ENCODE measurements around the gene GRB2. TPM values are rescaled to one million over a fixed set of nuclear protein-coding genes. Genes with fewer than 3 reads are reported as not detected.

The GRB2 gene
- total and polyA plus RNA-seq, 10 of the 15 experiments (the other 5 are each of a cell fraction or from before 2014, with no cell fraction given) = 113 to 268 (median 158) TPM

DNA sequence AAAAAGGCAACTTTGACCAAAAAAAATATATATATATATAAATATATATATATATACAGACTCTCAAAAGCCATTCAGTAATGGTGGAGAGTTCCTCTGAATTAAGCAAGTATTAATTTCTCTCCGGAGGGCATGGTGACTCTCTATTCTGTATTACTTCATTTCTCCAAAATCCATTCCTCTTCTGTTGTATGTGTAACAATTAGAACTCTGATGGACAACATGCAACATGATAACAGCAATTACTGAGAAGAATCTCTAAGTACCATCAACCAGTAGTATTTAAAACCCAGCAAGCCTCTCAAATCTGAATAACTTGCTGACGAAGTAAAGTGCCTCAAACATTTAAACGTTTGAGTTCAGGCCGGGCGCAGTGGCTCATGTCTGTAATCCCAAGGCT lies 2.3 kb downstream of the GRB2 start (continued):
- no peak for TF ChIP-seq ZZZ3 (IDR thresholded peaks at IDR 0.05; ENCODE audit: control insufficient read depth, insufficient read length, low read depth)
- no peak for TF ChIP-seq KLF5 (IDR thresholded peaks at IDR 0.05; ENCODE audit: partially characterized antibody)
- TF ChIP-seq SMARCA5 (IDR thresholded peaks at IDR 0.05) = no peak
- TF ChIP-seq, protein P1, sequence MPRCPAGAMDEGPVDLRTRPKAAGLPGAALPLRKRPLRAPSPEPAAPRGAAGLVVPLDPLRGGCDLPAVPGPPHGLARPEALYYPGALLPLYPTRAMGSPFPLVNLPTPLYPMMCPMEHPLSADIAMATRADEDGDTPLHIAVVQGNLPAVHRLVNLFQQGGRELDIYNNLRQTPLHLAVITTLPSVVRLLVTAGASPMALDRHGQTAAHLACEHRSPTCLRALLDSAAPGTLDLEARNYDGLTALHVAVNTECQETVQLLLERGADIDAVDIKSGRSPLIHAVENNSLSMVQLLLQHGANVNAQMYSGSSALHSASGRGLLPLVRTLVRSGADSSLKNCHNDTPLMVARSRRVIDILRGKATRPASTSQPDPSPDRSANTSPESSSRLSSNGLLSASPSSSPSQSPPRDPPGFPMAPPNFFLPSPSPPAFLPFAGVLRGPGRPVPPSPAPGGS (IDR thresholded peaks at IDR 0.05; ENCODE audit: borderline replicate concordance, insufficient read depth, low read depth, low read length, poor library complexity, severe bottlenecking) = no peak
- no peak for TF ChIP-seq NBN (IDR thresholded peaks at IDR 0.05)
- TF ChIP-seq MTA3 (IDR thresholded peaks at IDR 0.05; ENCODE audit: borderline replicate concordance, low read length) = no peak
- no peak for TF ChIP-seq DPF2 (IDR thresholded peaks at IDR 0.05)
- TF ChIP-seq, protein P2, sequence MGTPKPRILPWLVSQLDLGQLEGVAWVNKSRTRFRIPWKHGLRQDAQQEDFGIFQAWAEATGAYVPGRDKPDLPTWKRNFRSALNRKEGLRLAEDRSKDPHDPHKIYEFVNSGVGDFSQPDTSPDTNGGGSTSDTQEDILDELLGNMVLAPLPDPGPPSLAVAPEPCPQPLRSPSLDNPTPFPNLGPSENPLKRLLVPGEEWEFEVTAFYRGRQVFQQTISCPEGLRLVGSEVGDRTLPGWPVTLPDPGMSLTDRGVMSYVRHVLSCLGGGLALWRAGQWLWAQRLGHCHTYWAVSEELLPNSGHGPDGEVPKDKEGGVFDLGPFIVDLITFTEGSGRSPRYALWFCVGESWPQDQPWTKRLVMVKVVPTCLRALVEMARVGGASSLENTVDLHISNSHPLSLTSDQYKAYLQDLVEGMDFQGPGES (IDR thresholded peaks at IDR 0.05) = no peak

DNA sequence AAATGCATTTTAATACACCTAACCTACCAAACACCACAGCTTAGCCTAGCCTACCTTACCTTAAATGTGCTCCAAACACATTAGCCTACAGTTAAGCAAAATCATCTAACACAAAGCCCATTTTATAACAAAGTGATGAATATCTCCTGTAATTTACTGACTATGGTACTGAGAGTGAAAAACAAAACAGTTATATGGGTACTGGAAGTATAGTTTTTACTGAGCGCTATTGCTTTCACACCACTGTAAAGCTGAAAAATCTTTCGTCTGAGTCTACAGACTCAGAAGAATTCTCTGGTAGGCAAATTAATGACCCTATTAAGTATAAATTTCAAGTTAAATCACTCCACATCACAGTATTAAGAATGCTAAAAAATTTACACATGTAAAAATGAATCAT lies 3.5 kb downstream of the GRB2 start:
- H3K79me2 ChIP-seq (ENCODE audit: control insufficient read depth, insufficient read depth, low read length) = peaks cover 86% of the 10 kb centered on the region
- H4K20me1 ChIP-seq (ENCODE audit: control insufficient read depth, insufficient read depth) = peaks cover 5% of the 10 kb centered on the region
- peaks cover 20% of the 10 kb centered on the region; the same call in 1 of the 2 replicates for H3K4me1 ChIP-seq (ENCODE audit: control insufficient read depth, insufficient read depth, low read length)
- ChIA-PET POLR2A (interaction anchor here (0.8 to 3.0 kb wide), 19 partner anchors 8 to 129 kb away, joined by 3 to 18 read pairs (median 5); partner anchors contain the start of gene SLC25A19), RAD21 (ENCODE audit: unreplicated experiment) (interaction anchor here (0.6 to 3.3 kb wide), 15 partner anchors 8 to 114 kb away, joined by 3 to 41 read pairs (median 5); partner anchors contain the start of genes SLC25A19 and TSEN54), CTCF (interaction anchor here (1.0 to 2.7 kb wide), 15 partner anchors 8 to 152 kb away, joined by 3 to 33 read pairs (median 6); partner anchors contain the start of genes MIF4GD and SLC25A19), SMC1A (ENCODE audit: uncharacterized antibody, unreplicated experiment) (interaction anchor here (0.7 to 2.8 kb wide), 21 partner anchors 9 to 132 kb away, joined by 3 to 18 read pairs (median 6); partner anchors contain the start of genes MIF4GD and SLC25A19)
- H3K36me3 ChIP-seq (ENCODE audit: control insufficient read depth in 2 of 2, insufficient read depth in 2 of 2, low read length in 1 of 2) = peaks cover 0 to 3% of the 10 kb centered on the region in 2 experiments; a peak in 2 of 4 replicates
- 0% methylated on average over 2 of the region's 2 CpGs for WGBS (ENCODE audit: insufficient coverage, insufficient replicate concordance, low lambda C conversion rate, missing lambda C conversion rate)
- intact Hi-C loops (cut with micrococcal nuclease; ENCODE audit: unreplicated experiment) (loop anchor here (5.0 kb wide), 1 partner anchor 35 kb away; no protein-coding TSS in a partner anchor), in situ Hi-C loops (cut with MboI) (no loop called here)
- no peak overlapping the region for H2AFZ ChIP-seq (ENCODE audit: control insufficient read depth, low read depth, low read length)
- peak overlapping the region; percentile 81 for H3K4me2 ChIP-seq (ENCODE audit: control insufficient read depth, insufficient read depth)
- peak overlapping the region; percentile 77 for H3K4me3 ChIP-seq
- peak overlapping the region; percentile 58 for H3K27ac ChIP-seq (ENCODE audit: control insufficient read depth, insufficient read depth)
- peak overlapping the region; percentile 37; the same call in 1 of the 2 replicates for H3K9ac ChIP-seq (ENCODE audit: control insufficient read depth, insufficient read depth, low read length)
- ATAC-seq (peak; percentile 8; the same call in 2 of the 3 replicates), FAIRE-seq (peak; percentile 49), DNase-seq (ENCODE audit: low read depth, low spot score) (no peak)
- H3K27me3 ChIP-seq (replicated peaks in 1 of 2; ENCODE audit: control insufficient read depth in 2 of 2, insufficient read depth in 2 of 2, low read length in 1 of 2) = no peaks in the 10 kb centered on the region
- no peaks in the 10 kb centered on the region for H3K9me3 ChIP-seq (replicated peaks; ENCODE audit: control insufficient read depth, insufficient read depth, low read length)
- no TSS peak for BruUV-seq (replicated peaks)
- no peak for TF ChIP-seq ATF7 (IDR thresholded peaks at IDR 0.05; ENCODE audit: low read depth)
- TF ChIP-seq, protein P3, sequence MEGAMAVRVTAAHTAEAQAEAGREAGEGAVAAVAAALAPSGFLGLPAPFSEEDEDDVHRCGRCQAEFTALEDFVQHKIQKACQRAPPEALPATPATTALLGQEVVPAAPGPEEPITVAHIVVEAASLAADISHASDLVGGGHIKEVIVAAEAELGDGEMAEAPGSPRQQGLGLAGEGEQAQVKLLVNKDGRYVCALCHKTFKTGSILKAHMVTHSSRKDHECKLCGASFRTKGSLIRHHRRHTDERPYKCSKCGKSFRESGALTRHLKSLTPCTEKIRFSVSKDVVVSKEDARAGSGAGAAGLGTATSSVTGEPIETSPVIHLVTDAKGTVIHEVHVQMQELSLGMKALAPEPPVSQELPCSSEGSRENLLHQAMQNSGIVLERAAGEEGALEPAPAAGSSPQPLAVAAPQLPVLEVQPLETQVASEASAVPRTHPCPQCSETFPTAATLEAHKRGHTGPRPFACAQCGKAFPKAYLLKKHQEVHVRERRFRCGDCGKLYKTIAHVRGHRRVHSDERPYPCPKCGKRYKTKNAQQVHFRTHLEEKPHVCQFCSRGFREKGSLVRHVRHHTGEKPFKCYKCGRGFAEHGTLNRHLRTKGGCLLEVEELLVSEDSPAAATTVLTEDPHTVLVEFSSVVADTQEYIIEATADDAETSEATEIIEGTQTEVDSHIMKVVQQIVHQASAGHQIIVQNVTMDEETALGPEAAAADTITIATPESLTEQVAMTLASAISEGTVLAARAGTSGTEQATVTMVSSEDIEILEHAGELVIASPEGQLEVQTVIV (IDR thresholded peaks at IDR 0.05; ENCODE audit: borderline replicate concordance, partially characterized antibody) = no peak
- TF ChIP-seq, protein P4, sequence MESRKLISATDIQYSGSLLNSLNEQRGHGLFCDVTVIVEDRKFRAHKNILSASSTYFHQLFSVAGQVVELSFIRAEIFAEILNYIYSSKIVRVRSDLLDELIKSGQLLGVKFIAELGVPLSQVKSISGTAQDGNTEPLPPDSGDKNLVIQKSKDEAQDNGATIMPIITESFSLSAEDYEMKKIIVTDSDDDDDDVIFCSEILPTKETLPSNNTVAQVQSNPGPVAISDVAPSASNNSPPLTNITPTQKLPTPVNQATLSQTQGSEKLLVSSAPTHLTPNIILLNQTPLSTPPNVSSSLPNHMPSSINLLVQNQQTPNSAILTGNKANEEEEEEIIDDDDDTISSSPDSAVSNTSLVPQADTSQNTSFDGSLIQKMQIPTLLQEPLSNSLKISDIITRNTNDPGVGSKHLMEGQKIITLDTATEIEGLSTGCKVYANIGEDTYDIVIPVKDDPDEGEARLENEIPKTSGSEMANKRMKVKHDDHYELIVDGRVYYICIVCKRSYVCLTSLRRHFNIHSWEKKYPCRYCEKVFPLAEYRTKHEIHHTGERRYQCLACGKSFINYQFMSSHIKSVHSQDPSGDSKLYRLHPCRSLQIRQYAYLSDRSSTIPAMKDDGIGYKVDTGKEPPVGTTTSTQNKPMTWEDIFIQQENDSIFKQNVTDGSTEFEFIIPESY (IDR thresholded peaks at IDR 0.05) = no peak
- TF ChIP-seq NFXL1 (IDR thresholded peaks at IDR 0.05; ENCODE audit: borderline replicate concordance) = no peak
- TF ChIP-seq SMC3 (IDR thresholded peaks at IDR 0.05; ENCODE audit: borderline replicate concordance, low read length) = no peak
- TF ChIP-seq JUNB (IDR thresholded peaks at IDR 0.05) = peak; percentile 69
- 0 out of 2 replicates have a peak, but pooled peaks have one; percentile 33 for TF ChIP-seq SMARCA5 (IDR thresholded peaks at IDR 0.05)
- TF ChIP-seq ZNF274 (IDR thresholded peaks at IDR 0.05; ENCODE audit: insufficient read depth, insufficient read length) = no peak
- TF ChIP-seq HDAC2 (IDR thresholded peaks at IDR 0.05) = no peak
- TF ChIP-seq TCF3 (IDR thresholded peaks at IDR 0.05; ENCODE audit: borderline replicate concordance, insufficient read depth, low read depth, low read length) = no peak

Measured in GM12878 (cell line).